Astrocyte of the cerebellum (primary cell): ENCODE results near the gene ZNF536.

Experiments
- DNase-seq: peaks from one replicate; pipeline ENCODE4 v3.0.0-alpha.2; 2011; ENCODE audit warnings: low read depth
- H3K4me3 ChIP-seq: 2 replicates; pipeline ENCODE4 v1.5.1; 2011; ENCODE audit warnings: mild to moderate bottlenecking, low read depth, low read length, moderate library complexity
- in situ Hi-C: cut with HindIII; loops from 2 replicates; pipeline ENCODE4 v1.10.0; 2017; ENCODE audit warnings: low sequenced_read_pairs
- TF ChIP-seq, protein P1 (sequence below): IDR thresholded peaks from 2 replicates; pipeline ENCODE4 v1.5.1; 2012; ENCODE audit warnings: low read length, low read depth, moderate library complexity, mild to moderate bottlenecking; ENCODE audit errors: missing control alignments

Gene ZNF536

DNA sequence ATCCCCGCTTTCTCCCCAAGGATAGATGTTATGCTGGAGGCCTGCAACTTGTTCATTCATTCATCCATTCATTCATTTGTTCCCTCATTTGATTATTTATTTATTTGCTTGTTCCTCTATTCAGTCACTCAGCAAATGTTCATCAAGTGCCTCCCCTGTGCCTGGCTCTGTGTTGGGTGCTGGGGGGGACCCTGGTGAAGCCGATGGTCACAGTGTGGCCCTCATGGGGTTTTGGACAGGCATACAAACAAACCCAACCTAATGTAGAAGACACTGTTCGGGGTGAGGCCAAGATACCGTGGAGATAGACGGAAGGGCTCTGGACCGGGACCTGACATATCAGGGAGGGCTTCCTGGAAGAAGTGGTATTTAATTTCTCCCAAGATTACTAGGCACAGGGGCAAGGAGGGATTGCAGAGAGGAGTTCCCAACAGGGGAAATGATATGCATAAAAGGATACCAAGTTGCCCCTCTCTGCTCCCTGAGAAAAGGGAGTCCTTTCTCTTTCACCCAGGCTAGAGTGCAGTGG lies 58.1 kb downstream of the ZNF536 start:
- in situ Hi-C loops, result no loop called here
- TF ChIP-seq, protein P1, sequence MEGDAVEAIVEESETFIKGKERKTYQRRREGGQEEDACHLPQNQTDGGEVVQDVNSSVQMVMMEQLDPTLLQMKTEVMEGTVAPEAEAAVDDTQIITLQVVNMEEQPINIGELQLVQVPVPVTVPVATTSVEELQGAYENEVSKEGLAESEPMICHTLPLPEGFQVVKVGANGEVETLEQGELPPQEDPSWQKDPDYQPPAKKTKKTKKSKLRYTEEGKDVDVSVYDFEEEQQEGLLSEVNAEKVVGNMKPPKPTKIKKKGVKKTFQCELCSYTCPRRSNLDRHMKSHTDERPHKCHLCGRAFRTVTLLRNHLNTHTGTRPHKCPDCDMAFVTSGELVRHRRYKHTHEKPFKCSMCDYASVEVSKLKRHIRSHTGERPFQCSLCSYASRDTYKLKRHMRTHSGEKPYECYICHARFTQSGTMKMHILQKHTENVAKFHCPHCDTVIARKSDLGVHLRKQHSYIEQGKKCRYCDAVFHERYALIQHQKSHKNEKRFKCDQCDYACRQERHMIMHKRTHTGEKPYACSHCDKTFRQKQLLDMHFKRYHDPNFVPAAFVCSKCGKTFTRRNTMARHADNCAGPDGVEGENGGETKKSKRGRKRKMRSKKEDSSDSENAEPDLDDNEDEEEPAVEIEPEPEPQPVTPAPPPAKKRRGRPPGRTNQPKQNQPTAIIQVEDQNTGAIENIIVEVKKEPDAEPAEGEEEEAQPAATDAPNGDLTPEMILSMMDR, result no peak
- no peak for DNase-seq

DNA sequence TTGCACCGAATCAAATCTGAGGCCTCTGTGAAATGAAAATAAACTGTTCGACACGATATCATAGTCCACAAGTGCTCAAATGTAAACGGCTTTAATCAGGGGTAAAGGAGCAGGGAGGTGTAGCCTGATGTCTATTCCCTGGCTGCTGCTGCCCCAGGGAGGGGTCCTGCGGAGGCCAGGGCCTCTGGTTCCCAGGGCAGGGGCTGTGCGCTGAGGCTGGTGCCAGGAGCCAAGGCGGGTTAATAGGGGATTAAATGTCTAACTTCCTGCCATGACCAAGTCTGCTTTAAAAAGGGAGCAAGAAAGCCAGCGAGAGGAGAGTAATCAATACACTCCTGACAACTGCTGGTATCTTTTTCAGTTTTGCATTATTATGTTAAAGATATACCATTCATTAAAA lies 59.4 kb downstream of the ZNF536 start:
- in situ Hi-C loops, result no loop called here
- DNase-seq, result no peak
- TF ChIP-seq, protein P1, result no peak
- H3K4me3 ChIP-seq, result no peak overlapping the region

More for the DNA sequence above, 58.1 kb downstream of the ZNF536 start:
- H3K4me3 ChIP-seq, result no peak overlapping the region

DNA sequence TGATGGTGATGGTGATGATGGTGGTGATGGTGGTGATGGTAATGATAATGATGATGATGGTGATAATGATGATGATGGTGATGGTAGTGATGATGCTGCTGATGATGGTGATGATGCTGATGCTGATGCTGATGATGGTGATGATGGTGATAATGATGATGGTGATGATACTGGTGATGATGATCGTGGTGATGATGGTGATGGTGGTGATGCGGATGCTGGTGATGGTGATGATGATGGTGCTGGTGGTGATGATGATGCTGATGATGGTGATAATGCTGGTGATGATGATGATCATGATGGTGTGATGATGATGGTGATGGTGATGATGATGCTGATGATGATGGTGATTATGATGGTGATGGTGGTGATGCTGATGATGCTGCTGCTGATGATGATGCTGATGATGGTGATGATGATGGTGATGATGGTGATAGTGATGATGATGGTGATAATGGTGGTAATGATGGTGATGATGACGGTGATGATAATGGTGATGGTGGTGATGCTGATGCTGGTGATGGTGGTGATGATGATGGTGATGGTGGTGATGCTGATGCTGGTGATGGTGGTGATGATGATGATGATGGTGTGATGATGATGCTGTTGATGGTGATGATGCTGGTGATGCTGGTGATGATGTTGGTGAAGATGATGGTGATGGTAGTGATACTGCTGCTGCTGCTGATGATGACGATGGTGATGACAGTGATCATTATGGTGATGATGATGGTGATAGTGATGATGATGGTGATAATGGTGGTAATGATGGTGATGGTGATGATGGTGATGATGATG lies 62.8 kb downstream of the ZNF536 start:
- H3K4me3 ChIP-seq, result no peak overlapping the region
- no peak for DNase-seq
- TF ChIP-seq, protein P1, result no peak
- in situ Hi-C loops, result no loop called here

DNA sequence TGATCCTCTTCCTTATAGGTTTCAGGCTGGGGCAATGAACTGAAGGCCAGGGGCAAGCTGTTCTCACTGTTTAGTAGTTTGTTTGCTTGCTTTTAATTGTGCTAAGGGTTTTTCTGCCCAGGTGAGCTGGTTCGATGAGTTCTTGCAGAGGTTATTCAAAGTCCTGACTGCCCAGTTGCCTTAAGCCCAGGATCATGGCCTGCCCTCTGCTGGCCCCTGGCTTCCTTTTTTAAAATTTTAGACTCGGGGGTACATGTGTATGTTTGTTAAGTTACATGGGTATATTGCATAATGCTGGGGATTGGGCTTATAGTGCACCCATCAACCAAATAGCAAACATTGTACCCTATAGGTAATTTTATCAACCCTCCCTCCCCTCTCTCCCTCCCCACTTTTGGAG lies 65.7 kb downstream of the ZNF536 start:
- TF ChIP-seq, protein P1, result no peak
- in situ Hi-C loops, result no loop called here
- DNase-seq, result no peak
- no peak overlapping the region for H3K4me3 ChIP-seq

DNA sequence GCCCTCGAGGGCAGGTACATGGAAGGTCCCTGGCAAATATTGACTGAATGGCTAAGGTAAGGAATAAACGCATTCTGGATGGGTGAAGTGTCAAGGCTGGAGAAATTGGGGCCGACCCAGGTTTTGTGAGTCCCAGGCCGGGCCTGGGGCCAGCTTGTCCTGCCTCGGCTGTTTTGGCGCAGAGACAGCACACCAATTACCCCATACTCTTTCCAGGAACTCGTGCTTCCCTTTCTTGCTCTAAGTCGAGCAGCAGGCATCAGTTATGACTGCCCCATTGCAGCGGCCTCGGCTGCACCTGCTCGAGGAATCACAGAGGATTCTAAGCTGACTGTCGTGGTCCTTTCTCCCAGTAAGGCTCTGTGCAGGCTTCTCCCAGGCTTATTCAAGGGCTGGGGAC lies 67.1 kb downstream of the ZNF536 start:
- in situ Hi-C loops, result no loop called here
- TF ChIP-seq, protein P1, result no peak
- DNase-seq, result no peak
- no peak overlapping the region for H3K4me3 ChIP-seq

DNA sequence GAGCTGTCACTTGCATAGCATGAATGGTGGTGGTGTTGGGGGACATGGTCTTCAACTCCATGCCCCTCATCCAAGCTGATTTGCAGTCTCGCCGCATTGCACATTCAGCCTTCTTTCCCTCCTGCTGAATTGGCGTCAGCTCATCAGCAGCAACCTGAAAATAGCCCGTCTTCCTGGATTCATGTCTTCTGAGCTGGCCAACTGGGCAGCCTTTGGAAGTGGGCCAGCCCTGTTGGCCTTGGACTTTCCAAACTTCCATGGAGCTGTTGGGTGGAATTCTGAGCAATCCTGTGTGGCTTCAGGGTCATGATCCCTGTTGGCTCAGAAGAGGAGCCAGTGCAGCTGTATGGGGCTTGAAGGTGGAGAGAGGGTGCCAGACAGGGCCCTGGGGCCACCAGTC lies 68.8 kb downstream of the ZNF536 start:
- H3K4me3 ChIP-seq, result no peak overlapping the region
- TF ChIP-seq, protein P1, result no peak
- in situ Hi-C loops, result no loop called here

More for the DNA sequence above, 68.8 kb downstream of the ZNF536 start:
- no peak for DNase-seq
